Muscle layer of colon (tissue), 2 donors: Measurements from ENCODE around the gene IRF9.
A peak's percentile ranks its signal among the peaks of the same experiment; 100 is the strongest.
"Not testable (repeated sequence)": the region's sequence is repeated elsewhere in the genome, so short reads cannot be mapped to it uniquely, and the experiment has no call there.

Experiments
- H3K27ac ChIP-seq: one replicate; pipeline ENCODE4 v1.7.0; 2013; ENCODE audit warnings: low read depth, mild to moderate bottlenecking, low read length, moderate library complexity
- H3K27me3 ChIP-seq, 2 donors: one replicate each; pipeline ENCODE4 v1.7.0; 2013; ENCODE audit warnings: low read length in 2 of 2, mild to moderate bottlenecking in 2 of 2; ENCODE audit not compliant: insufficient read depth in 2 of 2, control insufficient read depth in 1 of 2
- H3K36me3 ChIP-seq: one replicate; pipeline ENCODE4 v1.7.0; 2013; ENCODE audit warnings: mild to moderate bottlenecking, low read length; ENCODE audit not compliant: insufficient read depth
- H3K4me1 ChIP-seq: one replicate; pipeline ENCODE4 v1.7.0; 2013; ENCODE audit warnings: mild to moderate bottlenecking, low read length; ENCODE audit not compliant: insufficient read depth
- H3K4me3 ChIP-seq, 2 donors: one replicate each; pipeline ENCODE4 v1.7.0; 2013; ENCODE audit warnings: low read length in 2 of 2, low read depth in 1 of 2, mild to moderate bottlenecking in 1 of 2, moderate library complexity in 1 of 2
- H3K9ac ChIP-seq: one replicate; pipeline ENCODE4 v1.7.0; 2013; ENCODE audit warnings: low read length
- H3K9me3 ChIP-seq: one replicate; pipeline ENCODE4 v1.7.0; 2013; ENCODE audit warnings: mild to moderate bottlenecking, low read length
- donor health status: abdominal sarcoma.
- donor health status: Adenocarcinoma of cecum.

IRF9 gene

DNA sequence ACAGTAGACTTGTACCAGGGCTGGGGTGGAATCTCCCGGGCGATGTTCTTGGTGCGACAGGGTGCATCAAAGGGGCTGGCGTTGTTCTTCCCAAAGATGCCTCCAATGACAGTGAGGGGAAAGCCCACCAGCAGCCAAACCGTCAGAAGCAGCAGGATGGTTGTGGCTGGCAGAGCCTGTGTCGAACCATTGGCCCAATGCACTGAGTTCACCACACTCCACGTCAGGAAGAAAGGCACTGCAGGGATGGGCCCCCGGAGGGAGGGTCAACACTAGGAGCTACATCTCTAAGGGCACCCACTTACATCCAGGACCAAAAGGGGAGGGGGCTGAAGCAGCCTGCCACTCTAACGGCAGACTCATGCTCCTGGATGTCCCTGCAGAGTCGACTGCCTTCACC lies 29.4 kb downstream of the IRF9 start:
- Histone ChIP-seq H3K4me1 (peaks cover 23% of the 10 kb centered on the region), H3K27me3 (no peaks in the 10 kb centered on the region), H3K9ac (no peak overlapping the region), H3K9me3 (no peaks in the 10 kb centered on the region), H3K27ac (no peak overlapping the region), H3K36me3 (peaks cover 32% of the 10 kb centered on the region), H3K4me3 (no peak overlapping the region)

DNA sequence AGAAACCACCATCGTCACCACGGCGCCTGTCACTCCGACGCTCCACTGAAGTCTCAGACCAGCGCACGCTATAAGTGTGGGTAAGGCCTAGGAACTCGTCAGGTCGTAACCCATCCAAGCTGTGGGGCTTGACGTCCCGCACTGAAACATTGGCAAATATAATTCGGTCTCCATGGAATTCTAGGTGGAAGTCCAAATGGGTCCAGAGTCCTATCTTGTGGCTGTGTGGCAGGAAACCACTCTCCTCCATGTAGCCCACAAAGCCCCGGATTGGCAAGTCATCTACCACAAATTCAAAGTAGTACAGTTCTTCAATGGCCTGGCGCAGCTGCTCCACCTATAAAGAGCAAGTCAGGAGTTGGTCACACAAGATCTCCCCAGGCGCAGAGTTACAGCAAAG lies 31.9 kb downstream of the IRF9 start:
- Histone ChIP-seq H3K9ac (no peak overlapping the region), H3K27me3 (no peaks in the 10 kb centered on the region), H3K36me3 (peaks cover 16% of the 10 kb centered on the region), H3K4me1 (peaks cover 21% of the 10 kb centered on the region), H3K4me3 (no peak overlapping the region), H3K9me3 (no peaks in the 10 kb centered on the region), H3K27ac (no peak overlapping the region)

DNA sequence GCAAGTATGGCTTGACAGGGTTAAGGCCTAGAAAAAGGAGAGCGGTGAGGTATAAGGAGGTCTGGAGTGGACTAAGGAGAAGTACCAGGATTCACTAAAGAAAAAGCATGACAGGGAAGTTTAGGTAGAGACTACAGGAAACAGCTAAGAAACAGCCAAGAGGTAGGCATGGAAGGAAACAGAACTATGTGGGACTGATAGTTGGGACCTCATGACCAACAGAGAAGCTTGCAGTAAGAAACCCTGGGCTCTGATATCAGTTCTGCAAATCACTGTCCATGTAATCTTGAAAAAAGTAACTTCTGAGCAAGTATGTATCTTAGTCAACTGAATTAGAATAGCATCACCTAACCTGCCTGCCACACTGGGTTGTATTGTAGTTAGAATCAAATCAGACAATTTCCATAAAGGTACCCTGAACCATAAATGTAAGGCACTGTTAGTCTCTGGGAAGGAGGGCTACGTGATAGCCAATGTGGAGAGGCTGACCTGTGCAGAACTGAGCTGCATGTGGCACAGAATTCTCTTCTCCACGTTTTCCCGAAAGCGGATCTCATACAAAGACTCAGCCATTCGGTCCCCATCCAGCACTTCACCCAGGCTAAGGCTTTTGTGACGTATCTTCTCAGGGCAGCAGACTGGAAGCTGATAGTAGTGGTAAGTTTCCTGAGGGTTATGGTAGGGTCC lies 33.3 kb downstream of the IRF9 start:
- H3K9ac ChIP-seq = peak overlapping the region; percentile 76

DNA sequence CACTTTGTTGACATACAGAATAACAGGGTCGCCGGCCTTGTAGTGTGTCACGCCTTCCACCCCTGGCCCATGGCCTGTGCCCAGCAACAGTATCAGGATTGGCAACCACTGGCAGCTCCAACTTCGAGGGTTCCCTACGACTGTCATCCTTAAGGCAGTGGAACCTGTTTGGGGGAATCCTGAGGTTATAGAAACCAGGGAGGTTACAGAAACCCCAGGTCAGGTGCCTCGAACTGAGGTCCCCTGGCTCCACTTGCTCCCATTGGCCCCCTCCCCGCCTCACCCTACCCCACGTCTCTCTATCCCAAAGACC lies 33.8 kb downstream of the IRF9 start:
- peaks cover 20% of the 10 kb centered on the region for H3K4me1 ChIP-seq
- H3K4me3 ChIP-seq = peak overlapping the region; percentile 91 to 95
- peaks cover 16% of the 10 kb centered on the region for H3K36me3 ChIP-seq

More for the DNA sequence above, 33.3 kb downstream of the IRF9 start:
- Histone ChIP-seq H3K4me1 (peaks cover 20% of the 10 kb centered on the region), H3K36me3 (peaks cover 16% of the 10 kb centered on the region), H3K4me3 (peak overlapping the region; percentile 91 to 95), H3K9me3 (no peaks in the 10 kb centered on the region), H3K27me3 (no peaks in the 10 kb centered on the region), H3K27ac (peak overlapping the region; percentile 99)

DNA sequence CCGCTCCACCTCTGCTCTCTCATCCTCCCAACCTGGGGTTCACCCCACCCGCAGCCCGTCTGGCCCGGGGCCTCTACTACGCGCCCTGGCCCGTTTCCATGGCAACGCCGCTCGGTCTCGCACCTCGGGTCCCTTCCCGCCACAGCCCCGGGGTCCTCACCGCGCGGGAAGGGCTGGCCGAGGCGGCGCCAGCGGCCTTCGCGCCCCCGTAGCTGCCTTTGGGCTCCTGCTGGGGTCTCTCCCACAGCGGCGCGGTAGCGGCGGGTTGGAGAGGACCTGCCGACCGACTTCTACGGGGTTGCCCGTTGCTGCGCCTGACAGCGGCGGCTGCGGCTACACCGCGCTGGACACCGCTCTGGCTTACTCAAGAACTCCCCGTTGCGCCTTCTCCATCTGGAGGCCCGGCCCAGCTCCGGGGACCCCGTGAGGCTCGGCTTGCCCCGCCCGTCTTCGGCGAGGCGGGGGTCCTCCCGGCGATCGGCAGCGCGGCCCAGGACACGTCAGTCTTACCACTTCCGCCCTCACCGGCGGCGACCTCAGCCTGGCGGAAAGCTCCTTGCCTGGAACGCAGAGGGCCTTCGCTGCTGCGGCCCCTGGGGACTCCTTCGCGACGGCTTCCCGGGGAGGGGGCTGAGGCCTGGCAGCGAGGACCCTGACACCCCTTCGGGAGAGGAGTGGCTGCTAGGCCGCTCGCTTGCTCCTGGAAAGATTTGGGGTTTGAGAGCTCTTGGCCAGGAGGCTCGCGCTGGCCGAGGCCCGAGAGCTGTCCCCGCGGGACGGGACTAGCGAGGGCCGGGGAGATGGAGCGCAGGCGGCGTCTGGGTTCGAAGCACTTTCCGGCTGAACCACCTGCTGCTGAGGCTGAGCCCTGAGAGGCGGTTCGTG lies 34.4 kb downstream of the IRF9 start, which contains the start of gene TM9SF1:
Gene TM9SF1, minus strand, starts transcription at position 256 of the 885 bp plus-strand sequence. CDS start 422 bp downstream, outside the sequence.
- Histone ChIP-seq H3K9ac (peak within 1 kb of the TSS; percentile 97), H3K27me3 (no peaks in the 10 kb centered on the region), H3K9me3 (no peaks in the 10 kb centered on the region), H3K4me1 (peaks cover 20% of the 10 kb centered on the region), H3K4me3 (peak within 1 kb of the TSS; percentile 91 to 95), H3K27ac (peak within 1 kb of the TSS; percentile 99), H3K36me3 (peaks cover 16% of the 10 kb centered on the region)

More for the DNA sequence above, 33.8 kb downstream of the IRF9 start:
- H3K9me3 ChIP-seq = no peaks in the 10 kb centered on the region
- peak overlapping the region; percentile 99 for H3K27ac ChIP-seq
- no peaks in the 10 kb centered on the region for H3K27me3 ChIP-seq
- H3K9ac ChIP-seq = peak overlapping the region; percentile 76

DNA sequence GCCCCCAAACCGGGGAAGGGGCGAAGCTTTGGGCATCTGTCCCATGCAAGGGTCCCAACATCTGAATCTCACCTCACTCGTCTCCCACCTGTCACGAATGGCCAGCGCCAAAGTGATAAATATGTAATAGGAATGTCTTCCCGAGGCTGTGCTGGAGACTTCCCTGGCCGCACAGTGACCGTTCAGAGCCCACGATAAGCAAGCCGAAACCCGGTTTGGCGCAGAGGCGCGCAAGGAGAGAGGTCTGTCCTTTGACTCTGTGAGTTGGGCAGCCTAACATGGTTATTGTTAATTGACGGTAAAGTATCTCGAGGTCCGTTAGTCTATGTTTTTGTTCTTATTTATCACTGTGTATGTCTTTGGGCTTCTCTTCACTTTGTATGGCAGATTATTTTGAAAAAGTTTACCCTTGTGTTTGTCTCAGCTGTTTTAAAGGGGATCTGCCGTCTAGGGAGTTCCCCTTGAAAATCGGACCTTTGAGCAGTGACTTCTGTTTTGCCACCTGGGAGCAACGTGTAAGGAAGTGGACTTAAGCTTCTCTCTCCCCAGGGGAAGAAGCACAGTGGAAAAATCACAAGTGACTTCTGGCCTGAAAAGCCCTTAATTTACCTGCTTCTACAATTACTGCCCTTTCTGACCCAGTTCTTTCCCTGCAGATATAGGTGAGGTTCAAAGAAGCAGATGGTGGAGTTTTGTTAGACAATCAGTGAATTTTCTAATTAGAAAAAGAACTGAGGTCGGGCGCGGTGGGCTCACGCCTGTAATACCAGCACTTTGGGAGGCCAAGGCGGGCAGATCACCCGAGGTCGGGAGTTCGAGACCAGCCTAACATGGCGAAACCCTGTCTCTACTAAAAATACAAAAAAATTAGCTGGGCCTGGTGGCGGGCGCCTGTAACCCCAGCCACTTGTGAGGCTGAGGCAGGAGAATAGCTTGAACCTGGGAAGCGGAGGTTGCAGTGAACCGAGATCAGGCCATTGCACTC lies 35.3 kb downstream of the IRF9 start:
- H3K27ac ChIP-seq = peak overlapping the region; percentile 99
- H3K27me3 ChIP-seq = no peaks in the 10 kb centered on the region
- H3K9me3 ChIP-seq = no peaks in the 10 kb centered on the region
- peak overlapping the region; percentile 91 to 95 for H3K4me3 ChIP-seq
- peaks cover 20% of the 10 kb centered on the region for H3K4me1 ChIP-seq
- H3K9ac ChIP-seq = peak overlapping the region; percentile 97
- H3K36me3 ChIP-seq = peaks cover 16% of the 10 kb centered on the region

DNA sequence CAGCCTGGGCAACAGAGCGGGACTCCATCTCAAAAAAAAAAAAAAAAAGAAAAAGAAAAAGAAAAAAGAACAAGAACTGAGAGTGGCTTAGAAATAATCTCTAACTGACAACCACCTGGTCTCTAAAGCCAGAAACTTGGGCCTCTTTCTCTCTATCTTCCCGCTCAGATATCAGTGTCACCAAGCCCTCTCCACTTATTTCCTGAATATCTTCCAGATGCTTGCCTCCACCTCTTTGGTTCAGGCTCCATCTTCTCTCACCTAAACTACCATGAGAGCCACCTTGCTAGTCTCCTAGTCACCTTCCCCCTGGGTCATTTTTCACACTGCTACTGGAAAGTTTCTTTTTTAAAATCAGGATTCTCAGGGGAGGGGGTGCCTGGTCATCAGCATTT lies 36.0 kb downstream of the IRF9 start:
- Histone ChIP-seq H3K4me3 (no peak overlapping the region), H3K9me3 (no peaks in the 10 kb centered on the region), H3K9ac (no peak overlapping the region), H3K27me3 (no peaks in the 10 kb centered on the region), H3K4me1 (peaks cover 20% of the 10 kb centered on the region), H3K27ac (no peak overlapping the region), H3K36me3 (peaks cover 12% of the 10 kb centered on the region)

DNA sequence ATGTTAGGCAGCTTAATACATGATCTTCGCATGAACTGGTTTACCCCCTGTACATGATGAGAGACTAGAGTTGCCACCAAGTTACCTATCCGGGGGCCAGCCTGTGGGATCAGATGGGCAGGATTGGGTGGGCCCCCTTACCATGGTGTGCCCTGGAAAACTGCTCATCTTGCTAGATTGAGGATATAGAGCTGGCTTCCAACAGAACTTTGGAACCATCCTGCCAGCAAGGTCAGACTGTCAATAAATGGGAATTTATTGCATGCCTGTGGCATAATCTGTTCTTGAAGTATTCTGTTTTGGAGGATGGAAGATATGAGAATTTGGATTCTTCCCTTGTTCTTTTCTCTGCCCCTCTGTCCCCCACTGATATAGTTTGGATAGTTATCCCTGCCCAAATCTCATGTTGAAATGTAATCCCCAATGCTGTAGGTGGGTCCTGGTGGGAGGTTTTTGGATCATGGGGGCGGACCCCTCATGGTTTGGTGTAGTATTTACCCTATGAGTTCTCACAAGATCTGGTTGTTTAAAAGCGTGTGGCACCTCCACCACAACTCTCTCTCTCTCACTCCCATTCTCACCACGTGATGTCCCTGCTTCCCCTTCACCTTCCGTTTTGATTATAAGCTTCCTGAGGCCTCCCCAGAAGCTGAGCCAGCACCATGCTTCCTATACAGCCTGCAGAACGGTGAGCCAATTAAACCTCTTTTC lies 37.9 kb downstream of the IRF9 start:
- peaks cover 19% of the 10 kb centered on the region for H3K4me1 ChIP-seq
- no peak overlapping the region for H3K27ac ChIP-seq
- no peaks in the 10 kb centered on the region for H3K9me3 ChIP-seq
- no peak overlapping the region for H3K4me3 ChIP-seq
- H3K9ac ChIP-seq = no peak overlapping the region
- H3K36me3 ChIP-seq = no peaks in the 10 kb centered on the region
- H3K27me3 ChIP-seq = no peaks in the 10 kb centered on the region

DNA sequence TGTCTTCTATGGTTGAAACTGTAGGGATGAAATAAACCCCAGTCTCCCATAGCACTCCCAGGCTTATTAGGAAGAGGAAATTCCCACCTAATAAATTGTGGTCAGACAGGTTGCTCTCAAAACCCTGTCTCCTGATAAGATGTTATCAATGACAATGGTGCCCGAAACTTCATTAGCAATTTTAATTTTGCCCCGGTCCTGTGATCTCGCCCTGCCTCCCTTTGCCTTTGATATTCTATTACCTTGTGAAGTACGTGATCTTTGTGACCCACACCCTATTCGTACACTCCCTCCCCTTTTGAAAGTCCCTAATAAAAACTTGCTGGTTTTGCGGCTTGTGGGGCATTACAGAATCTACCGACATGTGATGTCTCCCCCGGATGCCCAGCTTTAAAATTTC lies 41.5 kb downstream of the IRF9 start:
- peaks cover 21% of the 10 kb centered on the region for H3K36me3 ChIP-seq
- H3K27me3 ChIP-seq, H3K4me1 ChIP-seq: not testable (repeated sequence)

DNA sequence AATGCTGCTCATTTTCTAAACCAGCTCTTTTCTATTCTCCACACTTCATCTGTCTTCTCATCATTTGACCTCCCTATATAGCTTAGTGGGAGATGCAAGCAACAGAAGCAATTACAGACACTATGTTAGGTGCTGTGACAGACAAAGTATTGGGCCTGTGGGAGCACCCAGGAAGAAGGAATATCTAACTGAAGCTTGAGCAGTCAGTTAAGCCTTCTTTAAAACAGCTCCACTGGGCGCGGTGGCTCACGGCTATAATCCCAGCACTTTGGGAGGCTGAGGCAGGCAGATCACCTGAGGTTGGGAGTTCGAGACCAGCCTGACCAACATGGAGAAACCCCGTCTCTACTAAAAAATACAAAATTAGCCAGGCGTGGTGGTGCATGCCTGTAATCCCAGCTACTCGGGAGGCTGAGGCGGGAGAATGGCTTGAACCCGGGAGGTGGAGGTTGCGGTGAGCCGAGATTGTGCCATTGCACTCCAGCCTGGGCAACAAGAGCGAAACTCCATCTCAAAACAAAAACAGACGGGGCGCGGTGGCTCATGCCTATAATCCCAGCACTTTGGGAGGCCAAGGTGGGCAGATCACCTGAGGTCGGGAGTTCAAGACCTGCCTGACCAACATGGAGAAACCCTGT lies 42.3 kb downstream of the IRF9 start:
- not testable (repeated sequence) for H3K27ac ChIP-seq, H3K9ac ChIP-seq, H3K27me3 ChIP-seq, H3K9me3 ChIP-seq, H3K4me3 ChIP-seq, H3K4me1 ChIP-seq
- H3K36me3 ChIP-seq = peaks cover 29% of the 10 kb centered on the region

More for the DNA sequence above, 41.5 kb downstream of the IRF9 start:
- not testable (repeated sequence) for H3K9ac ChIP-seq, H3K9me3 ChIP-seq, H3K27ac ChIP-seq, H3K4me3 ChIP-seq
